K562 (cell line): ENCODE data around the gene RSRC1. TPM values are rescaled to one million over a fixed set of nuclear protein-coding genes. Genes with fewer than 3 reads are reported as not detected.
A peak's percentile ranks its signal among the peaks of the same experiment; 100 is the strongest.

Source experiments
- ARNT ChIP-seq, 2 experiments: fragments of 450-650 bp; IDR thresholded peaks; 2 replicates each; pipeline ENCODE4 v1.6.1; 2016; ENCODE audit warnings: mild to moderate bottlenecking in 1 of 2
- BCOR ChIP-seq: fragments of 450-650 bp; IDR thresholded peaks from 2 replicates; pipeline ENCODE4 v1.6.1; 2016
- CREB1 ChIP-seq, 2 experiments: sonication (generic) in 1 of 2; formaldehyde crosslinking in 1 of 2; IDR thresholded peaks; 2 replicates each; pipeline versions ENCODE4 v1.6.1 to v1.8.0; 2012 to 2022; ENCODE audit warnings: inconsistent platforms in 1 of 2, mild to moderate bottlenecking in 1 of 2, missing genetic modification reagents in 1 of 2, moderate library complexity in 1 of 2
- CSDE1 ChIP-seq, 2 experiments: fragments of 450-650 bp; IDR thresholded peaks; 2 replicates each; pipeline ENCODE4 v1.6.1; 2016; ENCODE audit warnings: mild to moderate bottlenecking in 1 of 2
- DMBX1 ChIP-seq: fragments of 250-450 bp; sonication (Bioruptor Pico); IDR thresholded peaks from 2 replicates; pipeline ENCODE4 v1.8.0; 2022; ENCODE audit warnings: inconsistent platforms, mild to moderate bottlenecking, moderate library complexity, borderline replicate concordance
- IFI16 ChIP-seq: fragments of 250-450 bp; sonication (Bioruptor Pico); IDR thresholded peaks from 2 replicates; pipeline ENCODE4 v2.1.2; 2022; ENCODE audit warnings: mild to moderate bottlenecking, inconsistent platforms
- KDM5B ChIP-seq: fragments of 200-600 bp; sonication (generic); IDR thresholded peaks from 2 replicates; pipeline ENCODE4 v1.6.1; 2012; ENCODE audit warnings: low read depth, mild to moderate bottlenecking, moderate library complexity, low read length, control low read depth, inconsistent platforms; ENCODE audit not compliant: insufficient replicate concordance
- KLF10 ChIP-seq: fragments of 250-450 bp; sonication (Bioruptor Pico); IDR thresholded peaks from 2 replicates; pipeline ENCODE4 v1.6.1; 2021; ENCODE audit warnings: matching md5 sums
- MYBL2 ChIP-seq, 2 experiments: fragments of 450-650 bp in 1 of 2; sonication (generic) in 1 of 2; formaldehyde crosslinking in 1 of 2; IDR thresholded peaks; 2 replicates each; pipeline versions ENCODE4 v1.6.1 to v1.8.1; 2017 to 2022; ENCODE audit warnings: borderline replicate concordance in 1 of 2, inconsistent platforms in 1 of 2, low read depth in 1 of 2, mild to moderate bottlenecking in 1 of 2, missing genetic modification reagents in 1 of 2, moderate library complexity in 1 of 2
- POLR3G ChIP-seq: IDR thresholded peaks from 2 replicates; pipeline ENCODE4 v1.6.1; 2011; ENCODE audit not compliant: insufficient read length, insufficient replicate concordance; ENCODE audit errors: extremely low read depth
- PRMT5 ChIP-seq: sonication (generic); formaldehyde crosslinking; IDR thresholded peaks from 2 replicates; pipeline ENCODE4 v1.5.0; 2020; ENCODE audit warnings: missing genetic modification reagents
- RBM25 ChIP-seq: fragments of 200-400 bp; formaldehyde crosslinking; IDR thresholded peaks from 2 replicates; pipeline ENCODE4 v1.6.1; 2018; ENCODE audit warnings: low read length, low read depth, moderate library complexity; ENCODE audit not compliant: severe bottlenecking
- RFX7 ChIP-seq: fragments of 250-450 bp; sonication (Bioruptor Pico); IDR thresholded peaks from 2 replicates; pipeline ENCODE4 v1.5.1; 2021; ENCODE audit warnings: mild to moderate bottlenecking
- SNRNP70 ChIP-seq: fragments of 200-400 bp; formaldehyde crosslinking; optimal IDR thresholded peaks from 2 replicates; pipeline ENCODE3; 2017; ENCODE audit warnings: low read depth, low read length
- SRF ChIP-seq, 2 experiments: fragments of 250-450, 450-650 bp in 1 of 2; sonication (Bioruptor Pico) in 1 of 2; sonication (generic) in 1 of 2; formaldehyde crosslinking; IDR thresholded peaks; 2 replicates each; pipeline versions ENCODE4 v1.5.0 to v1.5.1; 2020 to 2022; ENCODE audit warnings: mild to moderate bottlenecking in 1 of 2, missing genetic modification reagents in 1 of 2
- TRIM24 ChIP-seq, 2 experiments: fragments of 450-650 bp; IDR thresholded peaks; 2 replicates each; pipeline ENCODE4 v1.6.1; 2016
- TRIM28 ChIP-seq: fragments of 450-650 bp; IDR thresholded peaks from 2 replicates; pipeline ENCODE4 v1.6.1; 2017
- ZNF583 ChIP-seq: fragments of 250-450 bp; sonication (Bioruptor Pico); IDR thresholded peaks from 2 replicates; pipeline ENCODE4 v1.4.0; 2020
- ZNF644 ChIP-seq: fragments of 200-800 bp; sonication (Bioruptor generic); IDR thresholded peaks from 2 replicates; pipeline ENCODE4 v1.6.1; 2016; ENCODE audit warnings: low read depth, missing genetic modification characterization, missing compliant biosample characterization
- polyA plus RNA-seq, 8 experiments: library from polyadenylated mRNA; depleted of rRNA in 4 of 8; stranded (reverse) in 5 of 8; unstranded in 3 of 8; fragments of >200 nt; fragmentation: Nextera tagmentation in 2 of 8; fragmentation: Illumina TruSeq in 1 of 8; extraction: Ambion mirVana in 2 of 8; extraction: Trizol in 1 of 8; gene quantifications; 2 replicates each; pipeline versions ENCODE4 v1.2.1 to v1.2.3, GENCODE V29; 2011 to 2014; ENCODE audit warnings: inconsistent platforms in 1 of 8, missing spikeins in 1 of 8
- total RNA-seq, 7 experiments: library from RNA; depleted of rRNA in 6 of 7; stranded (reverse); fragments of >200 nt in 6 of 7; fragmentation: Illumina TruSeq in 2 of 7; extraction: Trizol in 2 of 7; gene quantifications; 2 replicates each; pipeline versions ENCODE4 v1.2.1 to v1.2.3, GENCODE V29; 2011 to 2021; ENCODE audit warnings: low replicate concordance in 1 of 7
- TF ChIP-seq, protein P1 (sequence below): IDR thresholded peaks from 3 replicates; pipeline ENCODE4 v1.6.1; 2011; ENCODE audit warnings: borderline replicate concordance, mild to moderate bottlenecking; ENCODE audit not compliant: insufficient read length, insufficient read depth
- TF ChIP-seq, protein P2 (sequence below), 2 experiments: fragments of 250-450 bp in 1 of 2; fragments of 450-650 bp in 1 of 2; sonication (Bioruptor Pico) in 1 of 2; IDR thresholded peaks; 2 replicates each; pipeline versions ENCODE4 v1.6.1 to v1.8.0; 2016 to 2021; ENCODE audit warnings: mild to moderate bottlenecking in 2 of 2, moderate library complexity in 2 of 2, missing compliant biosample characterization in 1 of 2, missing genetic modification characterization in 1 of 2
- TF ChIP-seq, protein P3 (sequence below): fragments of 250-450 bp; sonication (Bioruptor Pico); IDR thresholded peaks from 2 replicates; pipeline ENCODE4 v1.5.0; 2020; ENCODE audit warnings: mild to moderate bottlenecking

The RSRC1 gene
- total and polyA plus RNA-seq, 9 of the 15 experiments (the other 6 are each of a cell fraction or from before 2014, with no cell fraction given) = 19.3 to 128 (median 75.5) TPM

DNA sequence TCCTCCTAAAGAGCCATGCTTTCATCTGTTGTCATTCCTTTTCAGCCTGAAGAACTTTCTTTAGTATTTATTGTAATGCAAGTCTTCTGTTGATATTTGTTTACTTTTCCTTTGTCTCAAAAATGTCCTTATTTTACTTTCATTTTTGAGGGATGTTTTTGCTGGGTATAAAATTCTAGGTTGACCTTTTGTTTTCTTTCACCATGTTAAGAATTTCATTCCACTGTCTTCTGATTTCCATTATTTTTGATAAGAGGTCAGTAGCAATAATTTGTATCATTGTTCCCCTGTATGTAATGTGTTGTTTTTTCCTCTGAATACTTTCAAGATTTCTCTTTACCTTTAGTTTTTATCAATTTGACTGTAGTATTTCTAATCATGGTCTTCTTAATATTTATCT, 91.1 kb downstream of the RSRC1 start (continued):
- TF ChIP-seq, protein P1, sequence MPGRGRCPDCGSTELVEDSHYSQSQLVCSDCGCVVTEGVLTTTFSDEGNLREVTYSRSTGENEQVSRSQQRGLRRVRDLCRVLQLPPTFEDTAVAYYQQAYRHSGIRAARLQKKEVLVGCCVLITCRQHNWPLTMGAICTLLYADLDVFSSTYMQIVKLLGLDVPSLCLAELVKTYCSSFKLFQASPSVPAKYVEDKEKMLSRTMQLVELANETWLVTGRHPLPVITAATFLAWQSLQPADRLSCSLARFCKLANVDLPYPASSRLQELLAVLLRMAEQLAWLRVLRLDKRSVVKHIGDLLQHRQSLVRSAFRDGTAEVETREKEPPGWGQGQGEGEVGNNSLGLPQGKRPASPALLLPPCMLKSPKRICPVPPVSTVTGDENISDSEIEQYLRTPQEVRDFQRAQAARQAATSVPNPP = no peak
- TF ChIP-seq TRIM28 (peak; percentile 98), BCOR (no peak), RBM25 (no peak), KDM5B (no peak), POLR3G (no peak), PRMT5 (CRISPR knock-in tag) (no peak), SRF (CRISPR knock-in tag; IDR thresholded peaks at IDR 0.05) (no peak), KLF10 (CRISPR knock-in tag) (no peak), TRIM24 (IDR thresholded peaks at IDR 0.05) (peak; percentile 84 to 93), ZNF583 (CRISPR knock-in tag) (no peak), MYBL2 (IDR thresholded peaks at IDR 0.05; ENCODE audit: low read depth) (no peak), MYBL2 (CRISPR knock-in tag; IDR thresholded peaks at IDR 0.05; ENCODE audit: borderline replicate concordance) (no peak), CREB1 (IDR thresholded peaks at IDR 0.05) (no peak), CREB1 (CRISPR knock-in tag; IDR thresholded peaks at IDR 0.05) (no peak), IFI16 (CRISPR knock-in tag) (no peak), CSDE1 (IDR thresholded peaks at IDR 0.05) (no peak), RFX7 (CRISPR knock-in tag) (no peak), SNRNP70 (no peak), ZNF644 (tag) (no peak), ARNT (IDR thresholded peaks at IDR 0.05) (peak in 1 of 2 experiments; percentile 76; a peak in 1 of 4 replicates), DMBX1 (CRISPR knock-in tag) (no peak)
- TF ChIP-seq, protein P2, sequence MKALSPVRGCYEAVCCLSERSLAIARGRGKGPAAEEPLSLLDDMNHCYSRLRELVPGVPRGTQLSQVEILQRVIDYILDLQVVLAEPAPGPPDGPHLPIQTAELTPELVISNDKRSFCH (CRISPR knock-in tag; IDR thresholded peaks at IDR 0.05) = no peak
- TF ChIP-seq, protein P2 (tag; IDR thresholded peaks at IDR 0.05) = 0 out of 2 replicates have a peak, but pooled peaks have one; percentile 16
- TF ChIP-seq, protein P3, sequence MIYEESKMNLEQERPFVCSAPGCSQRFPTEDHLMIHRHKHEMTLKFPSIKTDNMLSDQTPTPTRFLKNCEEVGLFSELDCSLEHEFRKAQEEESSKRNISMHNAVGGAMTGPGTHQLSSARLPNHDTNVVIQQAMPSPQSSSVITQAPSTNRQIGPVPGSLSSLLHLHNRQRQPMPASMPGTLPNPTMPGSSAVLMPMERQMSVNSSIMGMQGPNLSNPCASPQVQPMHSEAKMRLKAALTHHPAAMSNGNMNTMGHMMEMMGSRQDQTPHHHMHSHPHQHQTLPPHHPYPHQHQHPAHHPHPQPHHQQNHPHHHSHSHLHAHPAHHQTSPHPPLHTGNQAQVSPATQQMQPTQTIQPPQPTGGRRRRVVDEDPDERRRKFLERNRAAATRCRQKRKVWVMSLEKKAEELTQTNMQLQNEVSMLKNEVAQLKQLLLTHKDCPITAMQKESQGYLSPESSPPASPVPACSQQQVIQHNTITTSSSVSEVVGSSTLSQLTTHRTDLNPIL (CRISPR knock-in tag) = no peak
